Fibroblast of skin of abdomen (primary cell): ENCODE measurements around the gene OR7A10. TPM values are rescaled to one million over a fixed set of nuclear protein-coding genes. Genes with fewer than 3 reads are reported as not detected.

Source experiments
- DNase-seq: peaks from one replicate; pipeline ENCODE4 v3.0.0-alpha.2; 2013
- polyA plus RNA-seq, 2 experiments: library from polyadenylated mRNA; unstranded; fragments of 120-200 nt; gene quantifications; one replicate each; pipeline ENCODE4 v1.2.1, GENCODE V29; 2013; ENCODE audit not compliant: insufficient read length in 2 of 2

The OR7A10 gene
- polyA plus RNA-seq (2013, experiment 1 of 2; ENCODE audit: insufficient read length): not detected
- not detected for polyA plus RNA-seq (2013, experiment 2 of 2; ENCODE audit: insufficient read length)

DNA sequence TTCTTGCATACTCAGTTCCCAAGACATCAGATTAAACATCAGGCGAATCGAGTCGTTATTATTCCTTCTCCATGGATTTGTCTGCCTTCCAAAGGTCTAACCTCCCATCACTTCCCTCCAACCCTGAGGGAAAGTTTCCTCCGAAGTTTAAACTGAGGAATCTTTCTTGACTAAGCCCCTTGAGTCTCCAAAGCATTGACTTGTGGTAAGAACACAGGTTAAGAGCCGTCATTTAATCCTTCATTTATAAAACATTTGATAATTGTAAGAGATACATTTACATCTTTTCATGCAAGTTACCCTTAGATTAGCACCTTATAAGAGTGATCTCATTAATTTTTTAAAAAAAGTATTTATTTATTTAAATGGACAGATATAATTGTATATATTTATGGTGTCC, at the start of gene OR7A10:
Gene OR7A10 (minus strand): TSS at position 101 of the 400 bp plus-strand sequence. CDS start 7,045 bp downstream, outside the sequence.
- DNase-seq: no peak

- no peak for DNase-seq
Observed at GRCh38 chr19:14890643-14891379, 42.1 kb upstream of the OR7A10 start.

DNA sequence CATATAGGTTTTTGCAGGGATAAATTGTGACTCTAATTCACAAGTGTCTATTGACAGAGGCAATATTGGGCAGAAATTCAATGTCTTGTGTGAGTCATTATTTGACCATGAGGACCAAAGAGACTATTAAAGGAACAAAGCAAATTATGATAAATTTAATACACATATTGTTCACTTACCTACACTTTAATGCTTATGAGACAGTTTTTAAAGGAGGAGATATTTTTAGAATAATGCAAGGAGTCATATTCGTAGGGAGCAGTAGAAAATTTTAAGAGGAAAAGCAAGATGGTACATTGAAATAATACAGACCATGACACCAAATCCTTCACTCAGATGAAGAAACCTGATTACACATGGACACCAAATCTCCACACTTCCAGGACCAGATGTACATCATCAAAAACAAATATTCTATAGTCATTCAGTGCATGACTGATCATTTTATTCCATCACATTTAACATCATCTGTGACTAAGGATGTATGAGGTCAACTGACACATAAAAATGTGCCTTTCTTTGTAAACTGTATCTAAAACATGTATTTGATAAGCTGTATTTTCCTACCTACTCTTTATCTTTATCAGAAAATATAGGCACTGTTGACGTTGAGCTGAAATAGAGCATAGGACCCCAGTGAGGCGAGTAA, 41.4 kb upstream of the OR7A10 start:
- no peak for DNase-seq

DNA sequence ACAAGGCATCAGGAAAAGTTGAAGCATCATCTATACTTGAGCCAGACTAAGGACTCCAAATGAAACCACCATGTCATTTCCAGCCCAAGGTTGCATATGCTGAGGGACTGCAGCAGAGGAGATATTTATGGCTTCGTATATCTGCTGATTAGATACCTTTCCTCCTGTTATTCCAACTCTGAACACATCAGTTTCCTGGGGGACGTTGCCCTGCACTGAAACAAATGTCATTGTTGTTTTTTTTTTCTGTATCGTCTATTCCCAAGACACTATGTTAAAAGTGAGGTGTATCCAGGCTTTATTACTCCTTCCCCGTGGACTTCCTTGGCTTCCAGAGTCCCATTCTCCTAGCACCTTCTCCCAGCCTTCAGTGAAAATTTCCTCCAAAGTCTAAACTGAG, 37.3 kb upstream of the OR7A10 start, which contains the start of gene OR7A17:
Gene OR7A17 (minus strand): TSS at position 101 of the 400 bp plus-strand sequence. CDS start 4,777 bp downstream, outside the sequence.
- no peak for DNase-seq

- DNase-seq: no peak
Observed at GRCh38 chr19:14871619-14872230, 23.0 kb upstream of the OR7A10 start.

DNA sequence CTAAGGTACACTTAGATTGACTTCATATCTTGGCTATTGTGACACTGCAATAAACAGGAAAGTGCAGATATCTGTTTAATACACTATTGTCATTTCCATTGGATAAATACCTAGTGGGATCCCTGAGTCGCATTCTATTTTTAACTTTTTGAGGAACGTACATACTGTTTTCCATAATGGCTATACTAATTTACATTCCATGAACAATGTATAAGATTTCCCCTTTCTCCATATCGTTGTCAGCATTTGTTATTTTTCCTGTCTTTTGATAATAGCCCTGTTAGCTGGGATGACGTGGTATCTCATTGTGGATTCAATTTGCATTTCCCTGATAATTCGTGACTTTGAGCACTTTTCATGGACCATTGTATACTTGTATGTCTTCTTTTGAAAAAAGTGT, 19.8 kb upstream of the OR7A10 start:
- no peak for DNase-seq

DNA sequence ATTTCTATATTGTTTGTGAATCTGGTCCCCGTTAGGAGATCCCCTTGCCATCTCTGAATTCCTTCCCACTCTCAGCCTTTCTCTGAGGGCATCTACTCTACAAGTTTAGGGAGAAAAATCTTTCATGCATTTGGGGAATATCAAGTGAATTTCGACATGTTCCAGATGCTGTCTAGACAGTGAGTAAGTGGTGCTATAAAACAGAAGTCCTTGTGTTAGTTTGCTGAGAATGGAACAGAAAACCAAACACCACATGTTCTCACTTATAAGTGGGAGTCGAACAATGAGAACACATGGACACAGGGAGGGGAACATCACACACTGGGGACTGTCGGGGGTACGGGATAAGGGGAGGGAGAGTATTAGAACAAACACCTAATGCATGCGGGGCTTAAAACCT, 5.1 kb downstream of the OR7A10 start:
- no peak for DNase-seq

DNA sequence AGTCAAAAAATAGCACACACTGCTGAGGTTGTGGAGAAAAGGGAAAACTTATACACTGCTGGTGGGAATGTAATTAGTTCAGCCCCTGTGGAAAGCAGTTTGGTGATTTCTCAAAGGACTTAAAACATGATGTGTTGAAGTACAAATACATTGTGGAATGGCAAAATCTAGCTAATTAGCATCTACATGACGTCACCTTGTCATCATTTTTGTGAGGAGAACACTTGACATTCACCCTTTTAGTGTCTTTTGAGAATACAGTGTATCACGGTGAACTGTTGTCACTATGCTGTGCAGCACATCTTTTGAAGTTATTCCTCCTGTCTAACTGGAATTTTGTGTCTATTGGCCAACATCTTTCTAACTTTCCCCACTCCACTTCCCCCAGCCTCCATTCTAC, 5.6 kb downstream of the OR7A10 start:
- no peak for DNase-seq

- DNase-seq: no peak
Observed at GRCh38 chr19:14840206-14840605, 8.5 kb downstream of the OR7A10 start.

DNA sequence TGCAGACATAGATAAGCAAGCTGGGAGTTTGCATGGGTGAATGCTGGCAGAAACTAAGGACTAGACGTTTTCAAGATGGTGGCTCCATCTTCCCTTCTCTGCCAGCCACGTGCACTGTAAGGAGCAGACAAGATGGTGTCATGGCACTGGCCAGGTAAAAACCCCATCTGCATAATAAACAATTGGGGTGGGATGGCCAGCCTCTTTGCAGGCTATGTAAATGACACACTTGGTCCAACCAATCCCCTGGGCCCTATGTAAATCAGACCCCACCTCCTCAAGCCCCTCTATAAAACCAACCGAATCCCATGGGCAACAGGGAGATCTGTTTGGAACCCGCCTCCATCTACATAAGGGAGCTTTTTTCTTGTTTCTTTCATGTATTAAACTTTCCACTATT, 11.3 kb downstream of the OR7A10 start:
- DNase-seq: no peak

GRCh38 chr19:14835011-14835410, 13.7 kb downstream of the OR7A10 start, which contains the start of the genes OR7A5 and OR7C1:
Gene OR7A5 (minus strand): TSS chr19:14835185. CDS start chr19:14828241, 6,944 bp downstream.
Gene OR7C1 (minus strand): TSS chr19:14835185. CDS start chr19:14800136, 35,049 bp downstream.
- DNase-seq: peak; percentile 1

DNA sequence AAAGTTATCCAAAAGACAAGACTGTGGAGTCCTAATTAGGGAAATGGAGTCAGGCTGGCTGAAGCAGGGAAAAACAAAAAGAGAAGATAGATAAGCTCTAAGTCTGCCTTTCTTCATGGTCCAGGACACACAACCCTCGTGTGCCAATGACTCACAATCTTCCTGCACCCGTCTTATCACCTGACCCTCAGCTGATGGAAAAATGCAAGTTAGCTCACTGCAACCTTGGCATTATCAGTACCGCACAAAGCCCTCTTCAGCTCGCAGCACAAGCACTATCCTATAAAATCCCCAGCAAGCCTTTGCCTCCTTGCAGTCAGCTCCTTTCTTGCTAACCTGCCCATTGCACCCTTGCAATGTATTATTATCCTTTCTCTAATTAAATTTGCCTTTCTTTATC, 18.0 kb downstream of the OR7A10 start:
- DNase-seq: no peak

DNA sequence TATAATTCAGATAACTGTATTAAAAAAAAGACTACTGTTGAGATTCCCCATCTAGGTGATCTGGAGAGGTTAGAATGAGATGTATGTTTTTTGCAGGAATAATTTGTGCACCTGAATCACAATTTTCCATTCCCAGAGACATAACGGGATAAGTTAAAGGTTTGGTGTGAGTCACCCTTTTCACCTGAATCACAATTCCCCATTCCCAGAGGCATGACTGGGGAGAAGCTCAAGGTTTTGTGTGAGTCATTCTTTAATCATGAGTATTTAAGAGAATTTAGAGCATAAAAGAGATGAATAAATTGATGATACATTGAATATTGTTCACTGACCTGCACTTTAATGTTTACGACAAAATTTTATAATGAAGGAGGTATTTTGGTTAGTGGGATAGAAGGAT, 22.7 kb downstream of the OR7A10 start:
- no peak for DNase-seq

DNA sequence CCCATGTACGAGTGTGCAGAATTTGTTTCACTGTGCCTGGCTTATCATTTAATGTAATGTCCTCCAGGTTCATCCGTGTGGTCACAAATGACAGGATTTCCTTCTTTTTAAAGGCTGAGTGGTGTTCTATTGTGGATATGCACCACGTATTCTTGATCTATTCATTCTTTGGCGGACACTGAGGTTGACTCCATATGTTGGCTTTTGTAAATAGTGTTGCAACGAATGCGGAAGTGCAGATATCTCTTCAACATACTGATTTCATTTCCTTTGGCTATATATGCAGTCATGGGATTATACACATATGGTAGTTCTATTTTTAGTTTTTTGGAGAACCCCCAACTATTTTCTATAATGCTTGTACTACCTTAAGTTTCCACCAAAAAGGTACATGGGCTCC, 26.8 kb downstream of the OR7A10 start:
- DNase-seq: peak; percentile 19

- DNase-seq: no peak
Observed at GRCh38 chr19:14818588-14818987, 30.1 kb downstream of the OR7A10 start.

DNA sequence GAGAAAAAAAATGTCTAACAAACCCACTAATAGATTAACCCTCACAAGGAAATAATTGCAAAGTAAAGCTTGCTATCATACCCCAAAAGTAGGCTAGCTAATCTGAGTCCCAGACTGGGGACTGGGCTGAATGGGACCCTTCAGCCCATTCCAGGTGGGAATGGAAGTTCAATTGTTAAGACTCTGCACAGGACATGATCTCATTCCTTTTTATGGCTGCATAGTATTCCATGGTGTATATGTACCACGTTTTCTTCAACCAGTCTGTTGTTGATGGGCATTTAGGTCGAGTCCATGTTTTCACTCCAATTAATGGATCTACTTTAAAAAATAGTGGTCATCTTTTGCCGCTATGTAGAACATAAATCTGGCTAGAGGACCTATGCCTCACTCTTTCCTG, 31.7 kb downstream of the OR7A10 start:
- DNase-seq: no peak

DNA sequence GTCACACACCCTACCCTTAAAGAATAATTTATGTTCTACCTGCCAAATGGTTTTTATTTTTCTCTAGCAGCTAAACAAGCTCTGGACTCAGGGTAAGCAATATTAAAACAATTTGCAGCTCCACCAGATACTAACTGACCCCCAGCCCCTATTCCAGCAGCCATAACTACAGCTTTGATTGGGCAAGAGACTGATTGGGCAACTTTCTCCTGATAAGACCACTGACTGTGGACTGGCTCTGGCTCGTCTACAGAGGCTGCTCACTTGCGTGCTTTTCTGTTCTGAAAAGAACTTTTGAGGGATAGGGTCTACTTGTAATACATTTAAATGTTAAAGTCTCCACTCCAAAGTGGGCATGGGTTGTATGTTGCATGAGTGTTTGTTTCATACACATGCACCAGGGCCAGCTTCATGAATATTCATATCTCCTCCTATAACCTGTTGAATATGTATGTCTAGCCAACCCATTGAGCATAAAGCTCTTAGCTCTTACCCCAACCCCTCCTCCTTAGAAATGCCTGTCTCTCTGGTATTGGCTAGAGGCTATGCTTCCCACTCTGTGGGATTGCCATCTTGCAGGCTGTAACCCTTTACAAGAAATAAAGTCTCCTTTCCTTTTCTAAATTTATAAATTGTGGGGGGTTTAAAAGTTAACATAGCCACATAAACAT, 33.6 kb downstream of the OR7A10 start:
- DNase-seq: no peak

DNA sequence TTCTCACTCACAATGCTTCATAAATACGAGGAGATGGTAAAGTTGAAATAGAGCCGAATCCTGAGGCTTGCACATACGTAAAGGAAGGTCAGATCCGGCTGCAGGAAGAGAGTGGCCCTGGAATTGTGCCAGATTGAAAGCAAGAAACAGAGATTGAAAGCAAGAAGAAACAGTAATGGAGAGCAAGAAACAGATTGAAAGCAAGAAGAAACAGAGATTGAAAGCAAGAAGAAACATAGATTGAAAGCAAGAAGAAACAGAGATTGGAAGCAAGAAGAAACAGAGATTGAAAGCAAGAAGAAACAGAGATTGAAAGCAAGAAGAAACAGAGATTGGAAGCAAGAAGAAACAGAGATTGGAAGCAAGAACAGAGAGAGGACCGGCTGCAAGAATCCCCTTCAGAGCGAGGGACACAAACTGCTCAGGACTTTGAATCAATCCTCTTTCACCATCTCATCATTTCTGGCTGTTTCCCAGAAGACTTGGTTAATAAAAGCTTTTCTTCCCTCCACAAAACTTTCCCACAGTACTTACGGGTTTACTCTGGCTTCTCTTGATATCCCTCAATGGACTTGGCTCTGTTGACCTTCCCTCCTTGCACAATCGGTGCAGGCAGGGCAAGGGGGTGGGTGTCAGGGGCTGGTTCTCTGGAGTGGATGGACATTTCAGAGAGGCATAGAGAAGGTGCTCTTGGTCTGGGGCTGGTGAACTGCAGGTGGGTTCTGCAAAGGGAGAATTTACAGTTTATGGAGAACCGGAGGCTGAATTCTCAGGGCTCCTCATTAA, 39.3 kb downstream of the OR7A10 start:
- DNase-seq: no peak

DNA sequence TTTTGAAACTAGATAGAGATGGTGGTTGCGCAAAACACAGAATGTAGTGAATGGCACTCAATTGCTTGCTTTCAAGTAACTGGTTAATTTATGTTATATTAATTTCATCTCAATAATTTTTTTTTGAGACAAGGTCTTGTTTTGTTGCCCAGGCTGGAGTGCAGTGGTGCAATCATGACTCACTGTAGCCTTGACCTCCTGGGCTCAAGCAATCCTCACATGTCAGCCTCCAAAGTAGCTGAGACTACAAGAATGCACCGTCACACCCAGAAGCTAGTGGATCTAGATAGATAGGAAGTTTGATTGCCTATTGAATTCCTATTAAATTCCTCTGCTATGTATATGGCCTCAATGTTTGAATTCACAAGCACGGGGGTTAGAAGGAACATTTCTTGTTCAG, 44.0 kb downstream of the OR7A10 start:
- no peak for DNase-seq

GRCh38 chr19:14798760-14799159, 50.0 kb downstream of the OR7A10 start:
- no peak for DNase-seq

- no peak for DNase-seq
Observed at GRCh38 chr19:14796021-14796420, 52.7 kb downstream of the OR7A10 start.
